ENCODE data around the gene TUBB.
A peak's percentile ranks its signal among the peaks of the same experiment; 100 is the strongest.

TUBB gene

GRCh38 chr6:30769088-30769852 lies 49.1 kb downstream of the TUBB start (continued):
- TF ChIP-seq INSM2 (tag by site-specific recombination; IDR thresholded peaks at IDR 0.05) (peak; percentile 94), ZFP41 (tag by site-specific recombination; IDR thresholded peaks at IDR 0.05; ENCODE audit: borderline replicate concordance) (no peak), ZNF10 (tag by site-specific recombination; IDR thresholded peaks at IDR 0.05) (no peak), ZNF112 (tag by site-specific recombination; IDR thresholded peaks at IDR 0.05) (no peak), ZNF658 (tag by site-specific recombination; IDR thresholded peaks at IDR 0.05) (no peak), ZSCAN16 (tag by site-specific recombination; IDR thresholded peaks at IDR 0.05) (no peak), ZNF530 (tag by site-specific recombination; IDR thresholded peaks at IDR 0.05; ENCODE audit: low read depth) (no peak), BCL11A (tag by site-specific recombination; IDR thresholded peaks at IDR 0.05; ENCODE audit: low read depth) (peak; percentile 59; the same call in 1 of the 2 replicates), HOXA7 (CRISPR knock-in tag; IDR thresholded peaks at IDR 0.05; ENCODE audit: borderline replicate concordance) (no peak), ZNF768 (tag by site-specific recombination; IDR thresholded peaks at IDR 0.05) (no peak), ZNF114 (tag by site-specific recombination; IDR thresholded peaks at IDR 0.05) (no peak), ZNF610 (tag by site-specific recombination; IDR thresholded peaks at IDR 0.05; ENCODE audit: borderline replicate concordance) (no peak), ZNF16 (tag by site-specific recombination; IDR thresholded peaks at IDR 0.05; ENCODE audit: low read depth) (no peak), ZEB2 (tag by site-specific recombination; IDR thresholded peaks at IDR 0.05) (peak; percentile 93), ZFP69B (tag by site-specific recombination; IDR thresholded peaks at IDR 0.05) (peak; percentile 60; the same call in 1 of the 2 replicates), ZNF26 (tag by site-specific recombination; IDR thresholded peaks at IDR 0.05) (no peak), PBX3 (CRISPR knock-in tag; IDR thresholded peaks at IDR 0.05) (no peak), KLF1 (tag by site-specific recombination; IDR thresholded peaks at IDR 0.05) (no peak), ZNF404 (tag by site-specific recombination; IDR thresholded peaks at IDR 0.05) (no peak), ZNF391 (tag by site-specific recombination; IDR thresholded peaks at IDR 0.05; ENCODE audit: borderline replicate concordance, low read depth) (no peak), ZBTB1 (tag by site-specific recombination; IDR thresholded peaks at IDR 0.05) (no peak), HOXC10 (CRISPR knock-in tag; IDR thresholded peaks at IDR 0.05) (no peak), PRDM6 (tag by site-specific recombination; IDR thresholded peaks at IDR 0.05) (no peak), ZFP3 (tag by site-specific recombination; IDR thresholded peaks at IDR 0.05; ENCODE audit: low read depth) (no peak), ZNF23 (tag by site-specific recombination; IDR thresholded peaks at IDR 0.05; ENCODE audit: borderline replicate concordance) (no peak), ZNF302 (tag by site-specific recombination; IDR thresholded peaks at IDR 0.05; ENCODE audit: low read depth) (no peak), ZNF174 (tag by site-specific recombination; IDR thresholded peaks at IDR 0.05) (no peak), ZNF426 (tag by site-specific recombination; IDR thresholded peaks at IDR 0.05) (no peak), ZNF510 (tag by site-specific recombination; IDR thresholded peaks at IDR 0.05; ENCODE audit: insufficient replicate concordance) (no peak), KLF7 (tag by site-specific recombination; IDR thresholded peaks at IDR 0.05; ENCODE audit: borderline replicate concordance) (no peak), TCF7L2 (IDR thresholded peaks at IDR 0.05; ENCODE audit: borderline replicate concordance, low read depth, low read length) (no peak), KLF9 (tag by site-specific recombination; IDR thresholded peaks at IDR 0.05; ENCODE audit: low read depth) (no peak), SCRT1 (tag by site-specific recombination; IDR thresholded peaks at IDR 0.05; ENCODE audit: borderline replicate concordance) (no peak), ZNF24 (tag by site-specific recombination; IDR thresholded peaks at IDR 0.05) (peak; percentile 97), ZNF155 (tag by site-specific recombination; IDR thresholded peaks at IDR 0.05) (no peak), ZNF654 (tag by site-specific recombination; IDR thresholded peaks at IDR 0.05; ENCODE audit: low read depth) (no peak)
